Loucy (cell line): ENCODE results near the gene ATP11A.

Source experiments
- CTCF ChIP-seq: fragments of 200-600 bp; sonication (generic); conservative IDR thresholded peaks from 2 replicates; pipeline ENCODE4 v1.5.1; 2014; ENCODE audit warnings: mild to moderate bottlenecking, antibody characterized with exemption, low read length
- EZH2phosphoT487 ChIP-seq: fragments of 200-600 bp; IDR thresholded peaks from 2 replicates; pipeline ENCODE4 v1.6.1; 2018; ENCODE audit warnings: antibody characterized with exemption, mild to moderate bottlenecking, moderate library complexity, borderline replicate concordance

- no peak for TF ChIP-seq CTCF
- no peak for TF ChIP-seq EZH2phosphoT487
Measured at GRCh38 chr13:112845511-112846144, 155.8 kb downstream of the ATP11A start.
